GM21528 (cell line): ENCODE results near the gene MRPL28.
A peak's percentile ranks its signal among the peaks of the same experiment; 100 is the strongest.
"Not testable (repeated sequence)": the region's sequence is repeated elsewhere in the genome, so short reads cannot be mapped to it uniquely, and the experiment has no call there.

ENCODE experiments used
- ATAC-seq: cut with Tn5 transposase; IDR thresholded peaks from one replicate; pipeline ENCODE4 v1.9.1; 2021; ENCODE audit warnings: mild to moderate bottlenecking, moderate library complexity; ENCODE audit not compliant: unreplicated experiment, low FRiP score

The MRPL28 gene

DNA sequence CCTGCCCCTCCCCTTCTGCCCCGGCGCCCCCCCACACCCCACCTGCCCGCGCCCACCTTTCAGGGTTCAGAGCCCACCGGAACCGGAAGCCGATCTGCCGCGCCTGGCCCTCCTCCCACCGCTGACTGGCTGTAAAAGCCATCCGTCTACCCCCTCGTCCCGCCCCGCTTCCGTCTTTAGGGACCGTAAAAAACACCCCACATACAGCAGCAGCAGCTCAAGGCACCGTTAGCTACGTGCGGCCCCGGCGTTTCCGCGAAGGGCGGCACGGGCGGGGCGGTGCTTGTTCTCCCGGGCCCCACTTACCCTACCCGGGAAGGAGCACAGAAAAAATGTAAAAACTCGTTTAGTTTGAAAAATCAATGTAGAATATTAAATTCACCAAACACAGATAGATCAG is at the start of gene MRPL28:
TSS of gene MRPL28 (minus strand) at position 96 of the 400 bp plus-strand sequence. CDS start 320 bp downstream, outside the sequence.
- peak; percentile 59 for ATAC-seq

DNA sequence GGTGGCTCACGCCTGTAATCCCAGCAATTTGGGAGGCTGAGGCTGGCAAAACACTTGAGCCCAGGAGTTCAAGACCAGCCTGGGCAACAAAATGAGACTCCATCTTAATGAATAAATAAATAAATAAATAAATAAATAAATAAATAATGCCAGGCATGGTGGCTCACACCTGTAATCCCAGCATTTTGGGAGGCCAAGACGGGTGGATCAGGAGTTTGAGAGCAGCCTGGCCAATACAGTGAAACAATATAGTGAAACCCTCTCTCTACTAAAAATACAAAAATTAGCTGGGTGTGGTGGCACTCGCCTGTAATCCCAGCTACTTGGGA is 44.8 kb upstream of the MRPL28 start:
- not testable (repeated sequence) for ATAC-seq

DNA sequence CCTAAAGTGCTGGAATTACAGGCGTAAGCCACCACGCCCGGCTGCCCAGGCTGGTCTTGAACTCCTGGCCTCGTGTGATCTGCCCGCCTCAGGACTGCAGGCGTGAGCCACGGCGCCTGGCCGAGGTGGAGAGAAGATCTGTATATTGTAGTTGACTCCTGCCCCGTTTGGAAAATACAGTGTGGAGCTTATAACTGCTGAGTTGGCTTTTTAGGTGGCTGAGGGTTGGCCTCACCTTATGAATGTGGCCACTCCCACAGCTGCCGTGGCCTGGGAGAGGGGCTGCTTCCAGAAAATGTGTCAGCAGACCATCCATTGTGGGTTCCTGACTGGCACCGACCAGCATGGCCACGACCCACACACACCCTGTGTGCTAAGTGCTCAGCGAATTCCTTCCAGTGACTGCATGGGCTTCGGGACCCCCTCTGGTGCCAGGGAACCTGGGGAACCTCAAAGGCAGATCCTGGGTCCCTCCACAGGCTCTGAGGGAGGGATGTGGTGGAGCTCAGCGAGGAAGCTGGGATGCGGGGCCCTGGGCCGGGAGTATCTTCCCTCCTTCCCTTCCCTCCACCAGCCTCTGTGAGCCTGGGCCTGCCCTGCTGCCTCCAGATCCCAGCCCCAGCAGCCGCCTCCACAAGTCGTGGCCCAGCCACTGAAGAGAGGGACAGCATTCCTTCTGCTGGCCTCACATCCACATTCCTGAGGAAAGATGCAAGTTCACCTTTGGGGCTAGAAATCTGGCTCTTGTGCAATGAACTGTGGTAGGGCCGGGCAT is 44.2 kb upstream of the MRPL28 start:
- ATAC-seq, result no peak

DNA sequence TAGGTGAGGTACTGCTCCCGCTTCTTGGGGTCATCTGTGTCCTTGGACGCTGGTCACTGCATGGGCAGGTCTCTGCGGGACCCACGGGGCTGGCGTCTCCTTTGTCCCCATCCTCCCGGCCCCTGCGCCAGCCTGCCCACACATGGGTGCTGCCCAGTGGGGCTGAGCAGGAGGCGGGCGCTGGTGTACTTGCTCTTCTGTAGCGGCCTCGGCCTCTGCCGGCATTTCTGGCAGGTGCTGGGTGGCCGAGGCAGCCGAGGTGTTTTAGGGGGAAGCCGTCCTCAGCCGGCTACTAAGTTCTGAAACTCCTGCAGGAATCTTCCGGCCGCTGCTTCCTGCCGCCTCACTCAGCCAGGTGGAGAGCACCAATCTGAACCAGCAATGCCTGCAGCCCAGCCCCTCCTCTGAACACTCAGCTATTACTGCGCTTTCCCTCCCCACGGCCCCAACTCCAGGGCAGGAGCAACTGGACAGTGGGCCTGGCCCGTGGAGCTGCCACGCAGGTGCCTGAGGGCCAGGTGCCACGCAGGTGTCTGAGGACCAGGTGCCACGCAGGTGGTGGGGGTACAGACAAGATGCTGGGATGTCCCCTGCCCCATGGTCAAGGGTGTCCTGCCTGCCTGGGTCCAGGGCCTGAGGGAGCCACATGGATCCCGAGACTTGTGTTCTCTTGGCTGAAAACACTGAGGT is 41.4 kb upstream of the MRPL28 start:
- no peak for ATAC-seq

DNA sequence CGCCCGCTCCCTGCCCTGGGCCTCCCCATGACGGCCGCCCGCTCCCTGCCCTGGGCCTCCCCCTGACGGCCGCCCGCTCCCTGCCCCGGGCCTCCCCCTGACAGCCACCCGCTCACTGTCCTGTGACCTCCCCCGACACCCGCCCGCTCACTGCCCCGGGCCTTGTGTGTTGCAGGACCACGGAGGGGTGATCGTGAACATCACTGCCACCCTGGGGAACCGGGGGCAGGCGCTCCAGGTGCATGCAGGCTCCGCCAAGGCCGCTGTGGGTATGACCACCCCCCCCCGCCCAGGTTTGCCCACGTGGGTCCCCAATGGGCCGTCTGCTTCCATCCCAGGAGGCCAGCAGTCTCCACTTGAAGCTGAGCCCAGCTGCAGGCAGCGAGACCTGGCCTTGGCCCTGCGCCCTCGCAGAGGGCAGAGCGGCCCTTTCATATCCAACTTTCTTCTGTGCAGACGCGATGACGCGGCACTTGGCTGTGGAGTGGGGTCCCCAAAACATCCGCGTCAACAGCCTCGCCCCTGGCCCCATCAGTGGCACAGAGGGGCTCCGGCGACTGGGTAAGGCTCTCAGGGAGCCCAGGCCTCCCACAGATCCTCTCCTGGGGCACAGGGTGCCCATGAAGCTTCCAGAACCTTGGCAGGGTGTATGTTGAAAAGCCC is 40.3 kb upstream of the MRPL28 start:
- no peak for ATAC-seq

DNA sequence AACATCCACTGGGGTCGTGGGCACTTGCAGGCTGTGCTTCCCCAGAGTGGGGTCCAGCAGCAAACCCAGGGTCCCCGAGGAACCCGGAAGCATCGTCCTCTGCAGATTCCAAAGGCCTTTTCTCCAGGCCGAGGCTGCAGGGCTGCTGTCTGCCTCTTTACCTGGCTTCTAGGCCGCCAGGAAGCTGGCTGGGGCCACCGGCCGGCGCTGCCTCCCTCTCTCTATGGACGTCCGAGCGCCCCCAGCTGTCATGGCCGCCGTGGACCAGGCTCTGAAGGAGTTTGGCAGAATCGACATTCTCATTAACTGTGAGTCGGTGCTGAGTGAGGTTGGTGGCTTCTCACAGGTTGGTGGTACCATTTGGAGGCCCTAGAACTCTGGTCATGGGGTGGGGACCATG is 36.9 kb upstream of the MRPL28 start:
- no peak for ATAC-seq

DNA sequence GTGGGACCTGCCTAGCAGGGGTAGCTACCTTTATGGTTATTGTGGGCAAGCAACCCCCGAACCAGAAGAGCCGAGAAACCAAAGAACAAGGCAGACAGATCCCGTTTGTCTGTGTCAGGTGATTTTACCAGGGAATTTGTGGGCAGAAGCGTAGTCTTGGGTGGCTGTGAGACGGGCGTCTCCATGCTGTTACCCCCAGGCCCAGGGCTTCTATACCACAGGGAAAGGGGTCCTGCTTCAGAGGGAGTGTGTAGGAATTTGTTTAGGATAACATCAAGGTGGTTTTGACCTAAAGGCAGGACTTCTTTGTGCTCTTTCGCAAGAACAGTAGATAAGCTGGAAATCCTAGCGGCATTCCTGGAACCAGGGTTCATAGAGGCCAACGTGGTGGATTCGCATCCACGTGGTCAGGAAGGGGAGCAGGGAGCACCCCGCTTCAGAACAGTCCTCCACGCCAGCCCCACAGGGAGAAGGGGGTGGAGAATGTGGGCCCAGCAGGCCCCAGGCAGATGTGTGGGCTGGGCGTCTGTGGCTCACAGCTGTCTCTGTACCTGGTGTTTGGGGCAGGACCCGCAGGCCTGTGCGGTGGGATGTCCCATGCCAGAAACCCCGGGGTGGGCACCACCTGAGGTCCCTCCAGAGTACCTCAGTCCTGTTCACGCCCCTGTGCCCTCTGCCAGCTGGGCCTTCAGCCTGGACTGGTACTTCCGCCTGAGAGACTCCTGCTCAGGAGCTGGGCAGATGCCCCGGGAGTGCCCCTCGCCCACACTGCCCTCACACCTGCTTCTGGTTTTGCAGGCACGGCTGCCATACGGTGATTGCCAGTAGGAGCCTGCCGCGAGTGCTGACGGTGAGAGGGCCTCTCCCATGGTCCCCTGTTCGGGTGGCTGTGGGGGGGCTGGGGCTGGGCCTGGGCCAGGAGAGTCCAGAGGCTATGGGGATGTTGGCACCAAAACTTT is 35.5 kb upstream of the MRPL28 start:
- ATAC-seq, result no peak

DNA sequence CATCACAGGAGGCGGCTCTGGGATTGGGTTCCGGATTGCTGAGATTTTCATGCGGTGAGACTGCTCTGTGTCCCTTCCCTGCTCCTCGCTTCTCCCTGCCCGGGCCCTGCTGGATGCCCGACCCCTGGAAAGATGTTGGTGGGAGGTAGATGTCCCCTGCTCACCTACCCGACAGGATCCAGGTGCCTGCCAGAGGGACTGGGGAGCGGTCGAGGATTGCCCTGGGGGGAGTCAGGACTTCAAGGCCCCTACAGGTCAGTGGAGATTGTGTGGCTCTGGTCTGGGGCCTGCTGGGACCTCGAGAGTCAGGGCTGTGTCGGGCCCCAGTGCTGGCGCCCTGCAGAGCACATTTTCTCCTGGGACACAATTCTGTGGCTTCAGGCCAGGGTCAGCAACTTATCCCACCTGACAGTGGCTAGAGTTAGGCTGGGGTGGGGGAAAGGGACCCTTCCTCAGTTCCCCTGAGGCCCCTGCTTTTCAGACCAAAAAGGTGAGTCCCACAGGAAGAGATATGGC is 34.7 kb upstream of the MRPL28 start:
- ATAC-seq, result no peak

DNA sequence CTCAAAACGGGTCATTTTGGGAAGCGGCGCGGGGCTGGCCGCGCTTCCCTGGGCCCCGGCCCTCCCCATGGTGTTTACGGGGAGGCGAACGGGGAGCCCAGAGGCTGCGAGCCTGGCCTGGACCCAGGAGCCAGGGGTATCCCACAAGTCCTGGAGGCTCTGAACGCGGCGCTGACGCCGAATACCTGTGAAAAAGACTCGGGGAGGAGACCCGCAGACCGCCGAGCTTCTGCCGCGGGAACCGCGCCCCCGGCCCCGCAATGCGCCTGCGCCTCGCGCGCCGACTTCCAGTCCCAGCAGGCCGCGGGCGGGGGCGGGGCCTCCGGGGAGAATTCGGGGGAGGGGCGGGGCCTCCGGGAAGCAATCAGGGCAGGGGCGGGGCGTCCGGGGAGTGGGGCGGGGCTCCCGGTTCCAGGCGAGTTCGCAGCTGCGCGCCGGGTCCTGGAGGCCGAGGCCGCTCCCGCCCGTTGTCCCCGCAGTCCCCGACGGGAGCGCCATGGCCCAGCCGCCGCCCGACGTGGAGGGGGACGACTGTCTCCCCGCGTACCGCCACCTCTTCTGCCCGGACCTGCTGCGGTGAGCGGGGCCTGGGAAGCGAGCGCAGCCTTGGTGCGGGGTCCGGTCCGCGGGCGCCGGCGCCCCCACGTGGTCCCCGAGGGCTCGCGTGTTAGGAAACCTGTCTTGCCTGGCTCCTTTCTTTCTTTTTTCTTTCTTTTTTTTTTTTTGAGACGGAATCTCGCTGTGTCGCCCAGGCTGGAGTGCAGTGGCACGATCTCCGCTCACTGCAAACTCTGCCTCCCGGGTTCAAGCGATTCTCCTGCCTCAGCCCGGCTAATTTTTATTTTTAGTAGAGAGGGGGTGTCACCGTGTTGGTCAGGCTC is 31.4 kb upstream of the MRPL28 start, which contains the start of gene DECR2:
TSS of gene DECR2 (plus strand) at position 418 of the 881 bp plus-strand sequence. CDS start at position 497, 79 bp downstream.
- ATAC-seq, result peak; percentile 49

DNA sequence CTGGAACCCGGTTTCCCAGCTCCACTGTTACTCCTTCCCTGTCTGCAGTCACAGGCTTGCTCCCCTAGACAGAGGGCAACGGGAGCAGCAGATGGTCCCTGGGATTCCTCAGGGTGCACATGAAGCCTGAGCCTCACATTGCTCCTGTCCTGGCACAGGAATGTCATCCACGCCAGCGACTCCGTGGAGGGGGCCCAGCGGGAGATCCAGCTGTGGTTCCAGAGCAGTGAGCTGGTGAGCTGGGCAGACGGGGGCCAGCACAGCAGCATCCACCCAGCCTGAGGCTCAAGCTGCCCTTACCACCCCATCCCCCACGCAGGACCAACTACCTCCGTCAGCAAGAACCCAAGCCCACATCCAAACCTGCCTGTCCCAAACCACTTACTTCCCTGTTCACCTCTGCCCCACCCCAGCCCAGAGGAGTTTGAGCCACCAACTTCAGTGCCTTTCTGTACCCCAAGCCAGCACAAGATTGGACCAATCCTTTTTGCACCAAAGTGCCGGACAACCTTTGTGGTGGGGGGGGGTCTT is 29.8 kb upstream of the MRPL28 start:
- no peak for ATAC-seq

DNA sequence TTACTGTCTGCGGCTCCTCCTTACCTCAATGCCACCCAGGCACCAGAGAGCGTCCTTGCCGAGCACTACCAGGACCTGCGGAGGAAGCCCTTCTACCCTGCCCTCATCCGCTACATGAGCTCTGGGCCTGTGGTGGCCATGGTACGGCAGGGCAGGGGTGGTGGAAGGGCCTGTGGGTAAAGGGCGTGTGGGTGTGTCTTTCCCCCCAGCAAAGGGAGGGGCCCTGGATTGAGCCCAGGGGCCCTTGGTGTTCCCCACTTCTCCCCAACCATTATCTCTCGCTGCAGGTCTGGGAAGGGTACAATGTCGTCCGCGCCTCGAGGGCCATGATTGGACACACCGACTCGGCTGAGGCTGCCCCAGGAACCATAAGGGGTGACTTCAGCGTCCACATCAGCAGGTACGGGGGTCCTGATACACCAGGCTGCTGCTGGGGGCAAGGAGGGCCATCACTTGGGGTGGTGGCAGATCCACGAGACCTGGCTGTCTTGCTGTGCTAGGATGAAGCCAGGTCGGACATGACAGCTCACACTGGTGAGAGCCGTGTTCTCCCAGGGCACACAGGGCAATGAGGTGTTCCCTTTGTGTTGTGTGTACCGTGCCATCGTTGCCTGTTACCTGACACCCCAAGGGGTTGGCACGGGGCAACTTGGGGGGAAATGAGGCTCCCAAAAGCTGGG is 29.1 kb upstream of the MRPL28 start:
- no peak for ATAC-seq

DNA sequence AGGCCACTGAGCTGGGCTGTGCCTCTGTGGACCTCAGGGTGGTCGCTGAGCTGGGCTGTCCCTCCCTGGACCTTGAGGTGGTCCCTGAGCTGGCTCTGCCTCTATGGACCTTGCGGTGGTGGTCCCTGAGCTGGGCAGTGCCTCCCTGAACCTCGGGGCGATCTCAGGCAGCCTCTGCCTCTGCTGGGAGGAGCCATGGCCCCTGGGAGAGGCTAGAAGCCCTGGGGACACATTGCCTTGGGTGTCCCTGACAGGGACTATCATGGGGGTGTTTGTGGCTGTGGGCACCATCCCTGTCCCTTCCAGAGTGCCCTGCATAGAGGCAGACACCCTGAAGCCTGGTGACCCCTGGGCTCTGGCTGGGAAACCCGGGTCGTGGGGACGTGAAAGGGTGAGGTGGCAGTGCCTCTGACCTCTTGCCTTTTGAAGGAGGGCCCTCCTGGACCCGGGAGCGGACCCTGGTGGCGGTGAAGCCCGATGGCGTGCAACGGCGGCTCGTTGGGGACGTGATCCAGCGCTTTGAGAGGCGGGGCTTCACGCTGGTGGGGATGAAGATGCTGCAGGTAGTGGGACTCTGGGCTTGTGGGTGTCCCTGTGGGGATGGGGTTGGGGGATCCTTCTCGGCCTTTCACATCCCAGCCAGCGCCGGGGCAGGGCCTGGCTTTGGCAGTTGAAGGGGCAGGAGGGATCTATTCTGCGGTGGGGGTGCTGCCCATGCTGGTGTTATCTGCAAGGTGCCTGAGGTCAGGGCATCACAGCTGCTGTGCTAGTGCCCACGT is 28.4 kb upstream of the MRPL28 start:
- no peak for ATAC-seq

DNA sequence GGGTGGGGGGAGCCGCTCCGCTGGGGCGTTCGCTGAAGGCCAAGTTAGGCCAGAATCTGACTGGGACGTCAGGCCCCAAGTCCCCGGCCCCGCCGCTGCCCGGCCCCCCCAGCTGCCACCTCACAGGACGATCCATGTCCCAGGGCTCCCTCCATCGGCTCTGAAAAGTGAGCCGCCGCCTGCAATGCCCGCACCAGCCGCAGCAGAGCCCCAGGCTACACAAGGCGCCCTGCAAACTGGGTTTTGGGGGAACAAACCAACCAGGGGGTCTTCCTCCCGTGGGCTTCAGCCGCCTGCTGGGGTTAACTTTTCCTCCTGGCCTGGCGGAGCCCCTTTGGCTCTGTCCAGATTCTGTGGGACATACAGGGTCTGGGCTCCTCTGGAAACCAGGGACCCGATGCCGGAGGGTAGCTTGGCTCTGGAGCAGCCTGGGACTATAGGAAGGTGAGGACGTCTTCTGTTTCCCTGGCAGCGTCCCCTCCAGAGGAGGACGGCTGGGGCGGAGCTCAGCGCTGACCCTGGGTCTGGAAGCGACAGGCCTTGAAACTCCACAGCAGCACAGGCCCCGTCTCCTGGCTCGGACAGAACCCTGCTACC is 27.5 kb upstream of the MRPL28 start:
- ATAC-seq, result no peak

DNA sequence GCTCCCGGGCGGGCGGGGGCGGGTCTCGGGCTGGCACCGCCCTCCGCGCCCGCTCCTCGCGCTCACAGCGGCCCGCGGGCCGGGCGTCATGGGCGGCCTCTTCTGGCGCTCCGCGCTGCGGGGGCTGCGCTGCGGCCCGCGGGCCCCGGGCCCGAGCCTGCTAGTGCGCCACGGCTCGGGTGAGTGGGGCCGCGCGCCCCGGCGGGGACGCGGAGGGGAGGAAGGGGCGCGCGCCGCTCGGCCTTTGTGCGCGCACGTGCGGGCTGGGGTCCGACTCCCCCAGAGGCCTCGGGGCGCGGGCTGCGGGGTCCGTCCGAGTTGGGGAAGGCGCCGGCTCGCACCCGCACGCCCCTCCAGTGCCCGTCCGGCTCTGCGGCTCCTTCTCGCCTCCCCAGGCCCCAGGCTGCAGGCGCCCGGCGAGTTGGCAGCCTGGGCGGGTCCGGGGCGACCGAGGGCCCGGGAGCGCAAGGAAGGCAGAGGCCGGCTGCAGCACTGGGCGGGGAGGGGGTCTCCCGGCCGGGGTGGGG is 26.9 kb upstream of the MRPL28 start, which contains the start of gene NME4:
TSS of gene NME4 (plus strand) at position 65 of the 527 bp plus-strand sequence. CDS start at position 89, 24 bp downstream.
- ATAC-seq, result no peak

DNA sequence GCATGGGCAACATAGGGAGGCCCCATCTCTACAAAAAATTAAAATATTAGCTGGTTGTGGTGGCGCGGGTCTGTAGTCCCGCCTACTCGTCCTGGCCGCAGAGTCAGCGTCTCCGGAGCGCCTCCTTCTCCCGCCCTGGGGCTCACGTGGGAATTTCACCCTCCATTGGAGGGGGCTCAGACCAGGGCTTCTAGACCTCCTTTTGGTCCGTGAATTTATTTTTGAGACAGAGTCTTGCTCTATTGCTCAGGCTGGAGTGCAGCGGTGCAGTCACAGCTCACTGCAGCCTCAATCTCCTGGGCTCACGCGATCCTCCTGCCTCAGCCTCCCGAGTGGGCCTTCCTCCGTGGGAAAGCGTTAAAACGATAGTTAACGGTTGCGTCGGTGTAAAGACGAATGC is 26.3 kb upstream of the MRPL28 start:
- ATAC-seq, result no peak

DNA sequence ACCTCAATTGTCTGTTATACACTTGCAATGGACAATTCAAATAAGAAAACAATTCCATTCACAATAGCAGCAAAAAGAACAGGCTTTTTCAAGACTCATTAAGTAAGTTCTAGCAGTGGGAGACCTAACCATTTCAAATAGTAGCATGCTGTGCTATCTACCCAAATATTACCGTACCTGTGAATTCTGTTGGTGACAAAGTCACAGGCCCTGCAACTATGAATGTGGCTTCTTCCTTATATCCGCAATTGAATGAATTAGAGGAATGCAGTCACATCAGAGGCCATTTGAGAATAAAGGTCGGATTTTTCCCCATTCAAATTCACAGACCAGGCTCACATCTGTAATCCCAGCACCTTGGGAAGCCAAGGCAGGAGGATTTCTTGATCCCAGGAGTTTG is 25.9 kb upstream of the MRPL28 start:
- no peak for ATAC-seq
